Measurements from ENCODE around the gene NAV2.

The NAV2 gene

GRCh38 chr11:19714387-19715363 is 2.0 kb downstream of the NAV2 start:
- ATAC-seq (ENCODE audit: insufficient read depth, low read depth) (no peak), DNase-seq (no peak)
- Histone ChIP-seq H3K9me3 (ENCODE audit: insufficient read depth, low read length, severe bottlenecking) (no peaks in the 10 kb centered on the region), H3K9ac (ENCODE audit: low read depth, low read length) (no peak overlapping the region), H3K27ac (ENCODE audit: low read length) (no peak overlapping the region), H2AFZ (ENCODE audit: low read depth, low read length) (no peak overlapping the region), H3K4me3 (ENCODE audit: low read depth in 1 of 2, low read length in 2 of 2) (no peak overlapping the region), H3K36me3 (ENCODE audit: insufficient read depth, low read length) (no peaks in the 10 kb centered on the region), H4K20me1 (ENCODE audit: insufficient read depth, low read length) (no peaks in the 10 kb centered on the region), H3K27me3 (ENCODE audit: insufficient read depth, low read length, poor library complexity) (no peaks in the 10 kb centered on the region), H3K4me2 (ENCODE audit: insufficient read depth, low read length) (no peak overlapping the region), H3K79me2 (ENCODE audit: insufficient read depth, low read length) (no peaks in the 10 kb centered on the region), H3K4me1 (ENCODE audit: insufficient read depth, low read length) (no peaks in the 10 kb centered on the region)
- TF ChIP-seq EZH2 (IDR thresholded peaks at IDR 0.05; ENCODE audit: borderline replicate concordance, low read depth, low read length, severe bottlenecking) = no peak
- TF ChIP-seq, protein P1, sequence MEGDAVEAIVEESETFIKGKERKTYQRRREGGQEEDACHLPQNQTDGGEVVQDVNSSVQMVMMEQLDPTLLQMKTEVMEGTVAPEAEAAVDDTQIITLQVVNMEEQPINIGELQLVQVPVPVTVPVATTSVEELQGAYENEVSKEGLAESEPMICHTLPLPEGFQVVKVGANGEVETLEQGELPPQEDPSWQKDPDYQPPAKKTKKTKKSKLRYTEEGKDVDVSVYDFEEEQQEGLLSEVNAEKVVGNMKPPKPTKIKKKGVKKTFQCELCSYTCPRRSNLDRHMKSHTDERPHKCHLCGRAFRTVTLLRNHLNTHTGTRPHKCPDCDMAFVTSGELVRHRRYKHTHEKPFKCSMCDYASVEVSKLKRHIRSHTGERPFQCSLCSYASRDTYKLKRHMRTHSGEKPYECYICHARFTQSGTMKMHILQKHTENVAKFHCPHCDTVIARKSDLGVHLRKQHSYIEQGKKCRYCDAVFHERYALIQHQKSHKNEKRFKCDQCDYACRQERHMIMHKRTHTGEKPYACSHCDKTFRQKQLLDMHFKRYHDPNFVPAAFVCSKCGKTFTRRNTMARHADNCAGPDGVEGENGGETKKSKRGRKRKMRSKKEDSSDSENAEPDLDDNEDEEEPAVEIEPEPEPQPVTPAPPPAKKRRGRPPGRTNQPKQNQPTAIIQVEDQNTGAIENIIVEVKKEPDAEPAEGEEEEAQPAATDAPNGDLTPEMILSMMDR (IDR thresholded peaks at IDR 0.05; ENCODE audit: borderline replicate concordance, extremely low read depth, low read length, poor library complexity, severe bottlenecking) = no peak

DNA sequence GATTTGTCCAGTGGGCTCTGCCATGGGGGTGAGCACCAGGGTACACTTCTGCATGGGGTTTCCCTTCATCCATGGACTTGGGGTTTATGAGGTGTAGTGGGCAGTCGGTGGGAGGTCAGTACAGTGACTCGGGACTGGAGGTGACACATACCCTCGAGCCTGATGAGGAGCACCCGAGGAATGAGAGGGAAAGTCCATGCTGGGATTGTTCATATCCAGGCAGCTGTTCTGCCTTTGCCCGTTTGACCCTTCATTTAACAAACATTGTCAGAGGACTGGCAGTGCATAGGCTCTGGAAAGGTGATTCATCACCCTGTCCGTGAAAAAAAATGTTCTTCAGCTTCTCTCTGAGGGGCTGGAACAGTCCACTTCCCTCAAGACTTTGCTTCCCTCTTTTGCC is 2.7 kb downstream of the NAV2 start:
- Histone ChIP-seq H2AFZ (ENCODE audit: low read depth, low read length) (no peak overlapping the region), H3K9me3 (ENCODE audit: insufficient read depth, low read length, severe bottlenecking) (no peaks in the 10 kb centered on the region), H3K27me3 (ENCODE audit: insufficient read depth, low read length, poor library complexity) (no peaks in the 10 kb centered on the region), H3K27ac (ENCODE audit: low read length) (no peak overlapping the region), H3K4me3 (ENCODE audit: low read depth in 1 of 2, low read length in 2 of 2) (no peak overlapping the region), H3K9ac (ENCODE audit: low read depth, low read length) (no peak overlapping the region), H3K79me2 (ENCODE audit: insufficient read depth, low read length) (no peaks in the 10 kb centered on the region), H4K20me1 (ENCODE audit: insufficient read depth, low read length) (no peaks in the 10 kb centered on the region), H3K4me2 (ENCODE audit: insufficient read depth, low read length) (no peak overlapping the region), H3K4me1 (ENCODE audit: insufficient read depth, low read length) (no peaks in the 10 kb centered on the region), H3K36me3 (ENCODE audit: insufficient read depth, low read length) (no peaks in the 10 kb centered on the region)
- ATAC-seq (ENCODE audit: insufficient read depth, low read depth) = no peak
- DNase-seq = no peak
- TF ChIP-seq EZH2 (IDR thresholded peaks at IDR 0.05; ENCODE audit: borderline replicate concordance, low read depth, low read length, severe bottlenecking) = no peak
- TF ChIP-seq, protein P1 (IDR thresholded peaks at IDR 0.05; ENCODE audit: borderline replicate concordance, extremely low read depth, low read length, poor library complexity, severe bottlenecking) = no peak

DNA sequence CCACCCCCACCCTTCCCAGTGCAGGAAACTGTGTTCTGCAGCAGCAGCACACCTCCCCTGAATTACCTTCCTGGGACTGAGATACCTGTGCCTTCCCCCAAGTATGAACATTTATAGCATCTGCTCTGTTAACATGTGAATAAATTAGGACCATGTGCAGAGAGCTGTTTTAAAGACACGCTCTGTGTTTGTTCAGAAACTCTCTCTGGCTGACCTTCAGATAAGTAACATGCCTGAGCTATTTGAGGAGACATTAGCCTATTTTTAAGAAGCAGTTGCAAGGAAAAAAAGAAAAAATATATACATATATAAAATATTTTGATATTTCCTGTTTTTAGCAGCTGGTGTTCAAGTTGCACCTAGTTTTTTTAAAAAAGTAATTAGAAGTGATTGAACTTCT is 5.4 kb downstream of the NAV2 start:
- no peaks in the 10 kb centered on the region for H3K27me3 ChIP-seq (ENCODE audit: insufficient read depth, low read length, poor library complexity)
- H3K4me2 ChIP-seq (ENCODE audit: insufficient read depth, low read length) = no peak overlapping the region
- no peak for TF ChIP-seq EZH2 (IDR thresholded peaks at IDR 0.05; ENCODE audit: borderline replicate concordance, low read depth, low read length, severe bottlenecking)
- TF ChIP-seq, protein P1 (IDR thresholded peaks at IDR 0.05; ENCODE audit: borderline replicate concordance, extremely low read depth, low read length, poor library complexity, severe bottlenecking) = no peak
- H3K27ac ChIP-seq (ENCODE audit: low read length) = no peak overlapping the region
- H2AFZ ChIP-seq (ENCODE audit: low read depth, low read length) = no peak overlapping the region
- H3K36me3 ChIP-seq (ENCODE audit: insufficient read depth, low read length) = no peaks in the 10 kb centered on the region
- H3K9ac ChIP-seq (ENCODE audit: low read depth, low read length) = no peak overlapping the region
- H3K9me3 ChIP-seq (ENCODE audit: insufficient read depth, low read length, severe bottlenecking) = no peaks in the 10 kb centered on the region
- H3K79me2 ChIP-seq (ENCODE audit: insufficient read depth, low read length) = no peaks in the 10 kb centered on the region
- DNase-seq (no peak), ATAC-seq (ENCODE audit: insufficient read depth, low read depth) (no peak)
- no peaks in the 10 kb centered on the region for H4K20me1 ChIP-seq (ENCODE audit: insufficient read depth, low read length)
- no peaks in the 10 kb centered on the region for H3K4me1 ChIP-seq (ENCODE audit: insufficient read depth, low read length)
- no peak overlapping the region for H3K4me3 ChIP-seq (ENCODE audit: low read depth in 1 of 2, low read length in 2 of 2)

All from DND-41 (cell line).